ENCODE data around the gene U2AF2. TPM values are rescaled to one million over a fixed set of nuclear protein-coding genes. Genes with fewer than 3 reads are reported as not detected.

U2AF2 gene
- total RNA-seq, 1 experiment from 2014 or later, result 289 TPM

DNA sequence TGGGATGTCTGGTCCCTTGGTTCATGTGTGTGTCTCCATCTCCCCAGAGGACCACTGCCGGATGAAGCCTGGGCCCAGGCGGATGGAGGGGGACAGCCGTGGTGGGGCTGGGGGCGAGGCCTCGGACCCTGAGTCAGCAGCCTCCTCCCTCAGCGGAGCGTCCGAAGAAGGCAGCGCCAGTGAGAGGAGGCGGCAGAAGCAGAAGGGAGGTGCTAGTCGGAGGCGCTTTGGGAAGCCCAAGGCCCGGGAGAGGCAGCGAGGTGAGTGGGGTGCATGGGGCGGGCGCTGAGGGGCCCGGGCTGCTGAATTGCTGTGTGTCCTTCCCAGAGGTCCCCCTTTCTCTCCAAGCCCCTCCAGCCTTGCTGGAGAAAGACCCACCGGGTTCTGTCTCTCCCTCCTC is 3.6 kb upstream of the U2AF2 start:
- H3K9me3 Mint-ChIP-seq (ENCODE audit: unreplicated experiment), result no peaks in the 10 kb centered on the region
- TF ChIP-seq, protein P1, sequence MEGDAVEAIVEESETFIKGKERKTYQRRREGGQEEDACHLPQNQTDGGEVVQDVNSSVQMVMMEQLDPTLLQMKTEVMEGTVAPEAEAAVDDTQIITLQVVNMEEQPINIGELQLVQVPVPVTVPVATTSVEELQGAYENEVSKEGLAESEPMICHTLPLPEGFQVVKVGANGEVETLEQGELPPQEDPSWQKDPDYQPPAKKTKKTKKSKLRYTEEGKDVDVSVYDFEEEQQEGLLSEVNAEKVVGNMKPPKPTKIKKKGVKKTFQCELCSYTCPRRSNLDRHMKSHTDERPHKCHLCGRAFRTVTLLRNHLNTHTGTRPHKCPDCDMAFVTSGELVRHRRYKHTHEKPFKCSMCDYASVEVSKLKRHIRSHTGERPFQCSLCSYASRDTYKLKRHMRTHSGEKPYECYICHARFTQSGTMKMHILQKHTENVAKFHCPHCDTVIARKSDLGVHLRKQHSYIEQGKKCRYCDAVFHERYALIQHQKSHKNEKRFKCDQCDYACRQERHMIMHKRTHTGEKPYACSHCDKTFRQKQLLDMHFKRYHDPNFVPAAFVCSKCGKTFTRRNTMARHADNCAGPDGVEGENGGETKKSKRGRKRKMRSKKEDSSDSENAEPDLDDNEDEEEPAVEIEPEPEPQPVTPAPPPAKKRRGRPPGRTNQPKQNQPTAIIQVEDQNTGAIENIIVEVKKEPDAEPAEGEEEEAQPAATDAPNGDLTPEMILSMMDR (IDR thresholded peaks at IDR 0.05; ENCODE audit: insufficient read depth in 1 of 2, low read depth in 1 of 2, low read length in 1 of 2, severe bottlenecking in 1 of 2, unreplicated experiment in 1 of 2), result no peak
- no peak for DNase-seq
- H3K4me1 ChIP-seq, result 0 out of 2 replicates have a peak, but pooled peaks cover 3% of the 10 kb centered on the region
- H3K4me1 Mint-ChIP-seq (ENCODE audit: low read depth, unreplicated experiment), result peaks cover 5% of the 10 kb centered on the region
- no peak overlapping the region for H3K4me3 Mint-ChIP-seq (ENCODE audit: unreplicated experiment)
- no TSS peak for BruUV-seq (replicated peaks)
- peaks cover 75% of the 10 kb centered on the region for H3K36me3 Mint-ChIP-seq (ENCODE audit: insufficient read depth, unreplicated experiment)
- CTCF ChIA-PET, result no interaction called here
- no peaks in the 10 kb centered on the region for H3K27me3 ChIP-seq (replicated peaks; ENCODE audit: control insufficient read depth, insufficient read depth, low read length)
- intact Hi-C loops (cut with micrococcal nuclease; ENCODE audit: unreplicated experiment), result loop anchor here (10.0 kb wide), 1 partner anchor 494 kb away; the partner anchor contains the start of gene ZNF444
- POLR2A ChIA-PET, result no interaction called here
- H3K36me3 ChIP-seq (ENCODE audit: control insufficient read depth, insufficient read depth, low read length), result no peaks in the 10 kb centered on the region
- H3K27me3 Mint-ChIP-seq (ENCODE audit: insufficient read depth, unreplicated experiment), result no peaks in the 10 kb centered on the region
- no peaks in the 10 kb centered on the region for H3K9me3 ChIP-seq
- H3K4me3 ChIP-seq (ENCODE audit: low read depth, low read length), result no peak overlapping the region
- H3K27ac Mint-ChIP-seq (ENCODE audit: unreplicated experiment), result peak overlapping the region; percentile 36

- intact Hi-C loops (cut with micrococcal nuclease; ENCODE audit: unreplicated experiment), result loop anchor here (10.0 kb wide), 1 partner anchor 492 kb away; the partner anchor contains the start of gene ZNF444
- TF ChIP-seq, protein P1 (IDR thresholded peaks at IDR 0.05; ENCODE audit: insufficient read depth in 1 of 2, low read depth in 1 of 2, low read length in 1 of 2, severe bottlenecking in 1 of 2, unreplicated experiment in 1 of 2), result no peak
- POLR2A ChIA-PET, result no interaction called here
- H3K27me3 Mint-ChIP-seq (ENCODE audit: insufficient read depth, unreplicated experiment), result no peaks in the 10 kb centered on the region
- no TSS peak for BruUV-seq (replicated peaks)
- Histone ChIP-seq H3K4me1 (peaks cover 9% of the 10 kb centered on the region; the same call in 1 of the 2 replicates), H3K27me3 (replicated peaks; ENCODE audit: control insufficient read depth, insufficient read depth, low read length) (no peaks in the 10 kb centered on the region), H3K4me3 (ENCODE audit: low read depth, low read length) (no peak overlapping the region), H3K36me3 (ENCODE audit: control insufficient read depth, insufficient read depth, low read length) (no peaks in the 10 kb centered on the region), H3K9me3 (no peaks in the 10 kb centered on the region)
- peak overlapping the region; percentile 98 for H3K27ac Mint-ChIP-seq (ENCODE audit: unreplicated experiment)
- peak overlapping the region; percentile 98 for H3K4me3 Mint-ChIP-seq (ENCODE audit: unreplicated experiment)
- H3K4me1 Mint-ChIP-seq (ENCODE audit: low read depth, unreplicated experiment), result peaks cover 8% of the 10 kb centered on the region
- peaks cover 63% of the 10 kb centered on the region for H3K36me3 Mint-ChIP-seq (ENCODE audit: insufficient read depth, unreplicated experiment)
- H3K9me3 Mint-ChIP-seq (ENCODE audit: unreplicated experiment), result no peaks in the 10 kb centered on the region
- no peak for DNase-seq
- CTCF ChIA-PET, result interaction anchor here (0.6 to 1.0 kb wide), 5 partner anchors 15 to 224 kb away, joined by 3 to 9 read pairs (median 5); no protein-coding TSS in a partner anchor
These were observed 2.3 kb upstream of the U2AF2 start for GRCh38 chr19:55652311-55653128.

DNA sequence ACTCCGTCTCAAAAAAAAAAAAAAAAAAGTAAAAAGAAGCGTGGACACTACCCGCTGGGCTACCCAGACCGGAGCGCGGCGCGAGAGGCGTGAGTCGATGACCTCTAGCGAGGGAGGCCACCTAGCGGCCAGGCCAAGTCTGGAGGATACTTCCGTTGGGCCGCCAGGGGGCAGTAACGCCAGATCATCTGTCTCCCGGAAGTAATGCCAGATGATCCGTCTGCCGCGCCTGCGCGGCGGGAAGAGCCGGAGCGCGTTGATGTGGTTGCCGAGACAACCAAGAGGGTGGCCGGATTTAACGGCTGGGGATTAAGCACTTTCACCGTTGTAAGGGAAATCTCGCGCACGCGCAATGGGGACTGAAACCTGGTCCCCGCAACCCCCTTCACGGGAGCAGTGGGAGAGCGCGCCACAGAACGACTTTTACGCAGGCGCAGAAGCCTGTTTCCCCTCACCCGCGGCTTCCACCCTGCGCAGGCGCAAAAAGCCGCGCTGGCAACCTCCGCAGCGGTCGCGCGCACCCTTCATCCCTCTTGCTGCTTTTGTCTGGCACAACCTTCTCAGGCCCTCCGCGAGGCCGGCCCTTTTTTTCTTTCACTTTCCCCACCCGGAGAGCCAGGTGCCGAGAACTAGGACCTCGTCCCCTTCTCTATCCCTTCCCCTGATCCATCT is 1.0 kb upstream of the U2AF2 start:
- peak overlapping the region; percentile 98 for H3K27ac Mint-ChIP-seq (ENCODE audit: unreplicated experiment)
- DNase-seq, result peak; percentile 98 to 99
- peaks cover 8% of the 10 kb centered on the region for H3K4me1 Mint-ChIP-seq (ENCODE audit: low read depth, unreplicated experiment)
- H3K4me3 ChIP-seq (ENCODE audit: low read depth, low read length), result peak overlapping the region; percentile 87
- H3K36me3 Mint-ChIP-seq (ENCODE audit: insufficient read depth, unreplicated experiment), result peaks cover 56% of the 10 kb centered on the region
- H3K27me3 ChIP-seq (replicated peaks; ENCODE audit: control insufficient read depth, insufficient read depth, low read length), result no peaks in the 10 kb centered on the region
- H3K4me1 ChIP-seq, result peaks cover 6% of the 10 kb centered on the region; the same call in 1 of the 2 replicates
- no peaks in the 10 kb centered on the region for H3K9me3 ChIP-seq
- POLR2A ChIA-PET, result interaction anchor here (0.7 to 1.7 kb wide), 18 partner anchors 11 to 537 kb away, joined by 3 to 17 read pairs (median 8); partner anchors contain the start of genes FIZ1, HSPBP1, ISOC2 and KMT5C
- H3K4me3 Mint-ChIP-seq (ENCODE audit: unreplicated experiment), result peak overlapping the region; percentile 98
- intact Hi-C loops (cut with micrococcal nuclease; ENCODE audit: unreplicated experiment), result loop anchor here (2.0 to 10.0 kb wide), 3 partner anchors 13 to 491 kb away; partner anchors contain the start of genes EPN1, ZNF444 and ZNF580
- BruUV-seq (replicated peaks), result TSS peak; percentile 51
- no peaks in the 10 kb centered on the region for H3K27me3 Mint-ChIP-seq (ENCODE audit: insufficient read depth, unreplicated experiment)
- CTCF ChIA-PET, result interaction anchor here (0.6 to 1.6 kb wide), 33 partner anchors 11 to 1479 kb away, joined by 3 to 53 read pairs (median 4); partner anchors contain the start of genes FIZ1, ISOC2, MBOAT7 and ZNF581
- H3K9me3 Mint-ChIP-seq (ENCODE audit: unreplicated experiment), result no peaks in the 10 kb centered on the region
- H3K36me3 ChIP-seq (ENCODE audit: control insufficient read depth, insufficient read depth, low read length), result no peaks in the 10 kb centered on the region
- TF ChIP-seq, protein P1 (IDR thresholded peaks at IDR 0.05; ENCODE audit: insufficient read depth in 1 of 2, low read depth in 1 of 2, low read length in 1 of 2, severe bottlenecking in 1 of 2, unreplicated experiment in 1 of 2), result peak; percentile 100
